Measurements from ENCODE around the gene KISS1R. TPM values are rescaled to one million over a fixed set of nuclear protein-coding genes. Genes with fewer than 3 reads are reported as not detected.
A peak's percentile ranks its signal among the peaks of the same experiment; 100 is the strongest.

Gene KISS1R
- total and polyA plus RNA-seq, 9 donors: 0.28 to 0.90 TPM; not detected in 7

DNA sequence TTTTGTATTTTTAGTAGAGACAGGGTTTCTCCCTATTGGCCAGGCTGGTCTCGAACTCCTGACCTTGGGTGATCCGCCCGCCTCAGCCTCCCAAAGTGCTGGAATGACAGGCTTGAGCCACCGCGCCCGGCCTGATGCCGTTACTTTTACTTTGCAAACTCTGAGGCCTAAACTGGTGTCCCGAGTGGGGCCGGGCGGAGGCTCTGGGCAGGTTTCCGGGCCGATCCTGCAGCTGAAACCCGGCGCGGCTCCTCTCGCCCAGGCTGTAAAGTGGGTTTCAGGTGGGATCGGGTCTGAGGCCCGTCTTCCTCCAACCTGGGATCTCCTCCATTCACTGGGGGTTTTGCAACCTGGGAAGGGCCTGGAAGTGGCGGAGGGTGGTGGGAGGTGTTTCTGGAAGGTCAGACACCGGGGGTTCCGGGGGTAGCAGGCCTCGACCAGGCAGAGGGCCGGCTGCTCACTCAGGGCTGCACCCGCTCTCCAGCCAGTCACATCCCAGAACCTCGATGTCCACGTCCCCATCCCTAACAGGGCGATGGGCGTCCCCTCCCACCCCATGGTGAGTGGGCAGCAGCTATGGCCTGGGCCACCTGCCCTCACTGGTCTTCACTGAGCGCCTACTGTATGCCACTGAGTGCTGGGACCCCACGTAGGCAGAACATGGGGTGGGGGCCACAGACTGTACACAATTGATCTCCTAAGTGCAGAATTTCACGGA lies 45.7 kb downstream of the KISS1R start:
- intact Hi-C loops (cut with DNase I): no loop called here
- no peaks in the 10 kb centered on the region for H3K9me3 ChIP-seq
- no peaks in the 10 kb centered on the region for H3K36me3 ChIP-seq
- H3K4me1 ChIP-seq (ENCODE audit: insufficient read depth): no peaks in the 10 kb centered on the region
- H3K27ac ChIP-seq: no peak overlapping the region
- 84 to 88% (median 87%) methylated on average over 31 of the region's 31 CpGs for WGBS, 3 donors
- H3K27me3 ChIP-seq: no peaks in the 10 kb centered on the region
- TF ChIP-seq, protein P1, sequence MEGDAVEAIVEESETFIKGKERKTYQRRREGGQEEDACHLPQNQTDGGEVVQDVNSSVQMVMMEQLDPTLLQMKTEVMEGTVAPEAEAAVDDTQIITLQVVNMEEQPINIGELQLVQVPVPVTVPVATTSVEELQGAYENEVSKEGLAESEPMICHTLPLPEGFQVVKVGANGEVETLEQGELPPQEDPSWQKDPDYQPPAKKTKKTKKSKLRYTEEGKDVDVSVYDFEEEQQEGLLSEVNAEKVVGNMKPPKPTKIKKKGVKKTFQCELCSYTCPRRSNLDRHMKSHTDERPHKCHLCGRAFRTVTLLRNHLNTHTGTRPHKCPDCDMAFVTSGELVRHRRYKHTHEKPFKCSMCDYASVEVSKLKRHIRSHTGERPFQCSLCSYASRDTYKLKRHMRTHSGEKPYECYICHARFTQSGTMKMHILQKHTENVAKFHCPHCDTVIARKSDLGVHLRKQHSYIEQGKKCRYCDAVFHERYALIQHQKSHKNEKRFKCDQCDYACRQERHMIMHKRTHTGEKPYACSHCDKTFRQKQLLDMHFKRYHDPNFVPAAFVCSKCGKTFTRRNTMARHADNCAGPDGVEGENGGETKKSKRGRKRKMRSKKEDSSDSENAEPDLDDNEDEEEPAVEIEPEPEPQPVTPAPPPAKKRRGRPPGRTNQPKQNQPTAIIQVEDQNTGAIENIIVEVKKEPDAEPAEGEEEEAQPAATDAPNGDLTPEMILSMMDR (IDR thresholded peaks at IDR 0.05): no peak
- TF ChIP-seq EP300 (IDR thresholded peaks at IDR 0.05) (no peak), POLR2A (IDR thresholded peaks at IDR 0.05) (no peak)
- DNase-seq: peak in 1 of 5 donors; percentile 14
- H3K4me3 ChIP-seq: no peak overlapping the region

DNA sequence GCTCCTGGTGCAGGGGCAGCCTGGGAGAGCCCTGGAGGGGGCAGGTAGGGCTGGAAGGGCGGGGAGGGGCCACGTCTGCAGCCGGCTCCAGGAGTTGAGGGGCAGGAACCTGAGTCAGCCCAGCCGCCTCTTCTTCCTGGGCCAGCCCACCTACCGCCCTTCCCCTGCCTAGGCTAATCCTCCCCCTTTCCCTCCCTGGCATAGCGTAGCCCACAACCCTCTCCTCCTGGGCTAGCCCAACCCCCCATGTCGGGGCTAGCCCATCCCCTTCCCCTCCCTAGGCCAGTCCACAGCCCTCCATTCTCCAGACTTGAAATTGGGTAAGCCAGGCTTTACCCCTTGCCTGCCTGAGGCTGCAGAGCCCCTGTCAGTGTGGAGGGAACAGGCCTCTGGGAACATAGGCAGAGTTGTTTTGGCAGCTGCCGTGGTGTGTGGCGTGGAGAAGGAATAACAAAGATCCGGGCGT lies 46.4 kb downstream of the KISS1R start:
- TF ChIP-seq EP300 (IDR thresholded peaks at IDR 0.05) (no peak), POLR2A (IDR thresholded peaks at IDR 0.05) (no peak)
- TF ChIP-seq, protein P1 (IDR thresholded peaks at IDR 0.05): no peak
- WGBS, 3 donors: 80 to 83% (median 82%) methylated on average over 11 of the region's 11 CpGs
- Histone ChIP-seq H3K27me3 (no peaks in the 10 kb centered on the region), H3K4me1 (ENCODE audit: insufficient read depth) (no peaks in the 10 kb centered on the region), H3K27ac (no peak overlapping the region), H3K9me3 (no peaks in the 10 kb centered on the region), H3K4me3 (no peak overlapping the region), H3K36me3 (no peaks in the 10 kb centered on the region)
- no peak for DNase-seq
- intact Hi-C loops (cut with DNase I): no loop called here

DNA sequence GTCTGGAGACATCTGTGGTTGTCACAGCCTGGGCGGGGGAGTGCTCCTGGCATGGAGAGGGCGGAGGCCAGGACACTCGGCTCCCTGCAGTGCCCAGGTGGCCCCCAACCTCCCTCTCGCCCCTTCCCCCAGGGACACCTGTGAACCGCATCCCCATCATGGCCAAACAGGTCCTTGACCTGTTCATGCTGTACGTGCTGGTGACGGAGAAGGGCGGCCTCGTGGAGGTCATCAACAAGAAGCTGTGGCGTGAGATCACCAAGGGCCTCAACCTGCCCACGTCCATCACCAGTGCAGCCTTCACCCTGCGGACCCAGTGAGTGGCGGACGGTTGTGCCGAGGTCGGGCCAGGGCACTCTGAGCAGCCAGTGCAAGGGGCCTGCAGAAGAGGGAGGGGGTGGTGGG lies 47.0 kb downstream of the KISS1R start:
- DNase-seq: peak in 1 of 5 donors; percentile 30
- 93 to 94% (median 94%) methylated on average over 16 of the region's 16 CpGs for WGBS, 3 donors

DNA sequence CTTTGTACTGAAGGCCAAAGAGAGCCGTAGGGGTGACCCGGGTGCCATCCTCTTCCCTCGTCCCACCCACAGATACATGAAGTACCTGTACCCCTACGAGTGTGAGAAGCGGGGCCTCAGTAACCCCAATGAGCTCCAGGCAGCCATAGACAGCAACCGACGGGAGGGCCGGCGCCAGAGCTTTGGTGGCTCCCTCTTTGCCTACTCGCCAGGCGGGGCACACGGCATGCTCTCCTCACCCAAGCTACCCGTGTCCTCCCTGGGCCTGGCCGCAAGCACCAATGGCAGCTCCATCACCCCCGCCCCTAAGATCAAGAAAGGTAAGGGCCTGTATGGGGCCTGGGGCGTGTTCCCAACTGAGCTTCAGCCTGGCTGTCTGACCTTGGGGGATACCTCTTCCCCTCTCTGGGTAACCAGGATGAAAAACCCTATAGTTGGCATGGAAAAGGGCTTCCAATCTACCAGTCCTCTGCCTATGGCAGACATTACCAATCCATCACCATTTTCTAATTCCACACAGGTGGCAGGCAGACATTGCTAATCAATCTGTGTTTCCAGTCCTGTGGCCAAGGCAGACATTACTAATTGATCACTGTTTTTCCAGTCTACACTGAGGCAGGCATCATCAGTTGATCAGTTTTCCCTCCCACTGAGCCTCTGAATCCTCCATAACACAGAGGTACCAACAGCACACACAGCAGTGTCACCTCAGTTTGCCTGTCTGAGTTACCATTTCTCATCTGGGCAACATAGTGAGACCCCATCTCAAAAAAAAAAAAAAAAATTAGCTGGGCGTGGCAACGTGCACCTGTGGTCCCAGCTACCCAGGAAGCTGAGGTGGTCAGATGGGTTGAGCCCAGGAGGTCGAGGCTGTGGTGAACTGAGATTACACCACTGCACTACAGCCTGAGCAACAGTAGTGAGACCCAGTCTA lies 47.9 kb downstream of the KISS1R start:
- Histone ChIP-seq H3K9me3 (no peaks in the 10 kb centered on the region), H3K27me3 (no peaks in the 10 kb centered on the region), H3K27ac (no peak overlapping the region), H3K4me3 (no peak overlapping the region), H3K4me1 (ENCODE audit: insufficient read depth) (no peaks in the 10 kb centered on the region), H3K36me3 (no peaks in the 10 kb centered on the region)
- peak in 1 of 5 donors; percentile 29 for DNase-seq
- WGBS, 3 donors: 96 to 98% (median 97%) methylated on average over 17 to 19 of the region's 19 CpGs
- TF ChIP-seq, protein P1 (IDR thresholded peaks at IDR 0.05): no peak
- TF ChIP-seq POLR2A (IDR thresholded peaks at IDR 0.05): no peak
- TF ChIP-seq EP300 (IDR thresholded peaks at IDR 0.05): no peak
- intact Hi-C loops (cut with DNase I): no loop called here

More for the DNA sequence above, 47.0 kb downstream of the KISS1R start:
- Histone ChIP-seq H3K36me3 (no peaks in the 10 kb centered on the region), H3K4me1 (ENCODE audit: insufficient read depth) (no peaks in the 10 kb centered on the region), H3K27ac (no peak overlapping the region), H3K9me3 (no peaks in the 10 kb centered on the region), H3K4me3 (no peak overlapping the region), H3K27me3 (no peaks in the 10 kb centered on the region)
- no peak for TF ChIP-seq EP300 (IDR thresholded peaks at IDR 0.05)
- TF ChIP-seq, protein P1 (IDR thresholded peaks at IDR 0.05): no peak
- TF ChIP-seq POLR2A (IDR thresholded peaks at IDR 0.05): no peak
- intact Hi-C loops (cut with DNase I): no loop called here
